ENCODE results near the gene TRIM33. TPM values are rescaled to one million over a fixed set of nuclear protein-coding genes. Genes with fewer than 3 reads are reported as not detected.
"Not testable (repeated sequence)": the region's sequence is repeated elsewhere in the genome, so short reads cannot be mapped to it uniquely, and the experiment has no call there.

Gene TRIM33
- total and polyA plus RNA-seq, 8 donors = 8.6 to 19.1 (median 15.6) TPM

GRCh38 chr1:114428083-114428754 lies 82.8 kb downstream of the TRIM33 start:
- H3K9me3 ChIP-seq = no peaks in the 10 kb centered on the region
- intact Hi-C loops (cut with DNase I) = no loop called here
- FAIRE-seq (peak; percentile 17), DNase-seq (no peak), ATAC-seq (peak in 2 of 4 donors; percentile 22 to 37)
- no peak overlapping the region for H3K4me3 ChIP-seq
- peaks cover 0 to 30% (median 14%) of the 10 kb centered on the region in 3 donors for H3K36me3 ChIP-seq
- TF ChIP-seq CTCF (IDR thresholded peaks at IDR 0.05) = peak in 1 of 4 donors; percentile 8
- 47 to 59% methylated on average over 1 of the region's 1 CpG for WGBS, 2 donors
- H3K4me1 ChIP-seq = no peaks in the 10 kb centered on the region
- no peaks in the 10 kb centered on the region for H3K27me3 ChIP-seq
- H3K27ac ChIP-seq = no peak overlapping the region

DNA sequence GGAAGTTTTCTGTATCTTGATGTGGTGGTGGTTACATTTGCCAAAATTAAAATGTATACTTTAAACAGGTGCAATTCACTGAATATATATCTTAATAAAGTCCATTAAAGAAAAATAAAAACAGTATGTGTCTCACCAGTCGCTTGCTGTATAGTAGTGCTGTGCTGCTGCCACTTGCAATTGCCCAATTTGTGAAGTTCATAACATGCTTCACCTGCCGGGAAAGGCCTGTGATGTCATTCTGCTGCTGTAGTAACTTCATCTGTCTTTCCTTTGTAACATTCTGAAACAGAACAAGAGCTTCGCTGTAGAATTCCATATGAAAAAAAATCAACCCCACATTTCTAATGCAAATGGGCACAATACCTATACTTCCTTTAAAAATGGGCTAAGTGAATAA lies 83.4 kb downstream of the TRIM33 start:
- H3K4me3 ChIP-seq = no peak overlapping the region
- no peak overlapping the region for H3K27ac ChIP-seq
- DNase-seq (no peak), FAIRE-seq (no peak), ATAC-seq (no peak)
- intact Hi-C loops (cut with DNase I) = no loop called here
- H3K4me1 ChIP-seq = no peaks in the 10 kb centered on the region
- no peak for TF ChIP-seq CTCF (IDR thresholded peaks at IDR 0.05)
- no peaks in the 10 kb centered on the region for H3K27me3 ChIP-seq
- 89 to 90% methylated on average over 3 of the region's 3 CpGs for WGBS, 2 donors
- no peaks in the 10 kb centered on the region for H3K9me3 ChIP-seq
- peaks cover 0 to 30% (median 14%) of the 10 kb centered on the region in 3 donors for H3K36me3 ChIP-seq

DNA sequence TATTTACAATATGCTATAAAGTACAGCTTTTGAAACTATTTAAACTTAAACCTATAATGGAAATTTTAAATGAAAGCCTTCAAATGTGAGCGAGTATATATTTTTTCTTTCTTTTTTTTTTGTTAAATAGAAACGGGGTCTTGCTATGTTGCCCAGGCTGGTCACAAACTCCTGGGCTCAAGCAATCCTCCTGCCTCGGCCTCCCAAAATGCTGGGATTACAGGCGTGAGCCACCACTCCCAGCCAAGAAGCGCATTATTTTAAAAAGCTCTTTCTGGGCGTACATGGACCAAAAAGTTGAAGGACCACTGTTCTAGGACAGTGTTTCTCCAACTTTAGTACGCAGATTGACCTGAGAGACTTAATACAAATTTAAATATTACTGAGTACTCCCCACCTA lies 87.5 kb downstream of the TRIM33 start:
- no peaks in the 10 kb centered on the region for H3K4me1 ChIP-seq
- TF ChIP-seq CTCF (IDR thresholded peaks at IDR 0.05) = no peak
- intact Hi-C loops (cut with DNase I) = no loop called here
- no peak overlapping the region for H3K27ac ChIP-seq
- peaks cover 0 to 56% (median 28%) of the 10 kb centered on the region in 3 donors for H3K36me3 ChIP-seq
- no peaks in the 10 kb centered on the region for H3K27me3 ChIP-seq
- WGBS, 2 donors = 93 to 94% methylated on average over 7 of the region's 7 CpGs
- DNase-seq = no peak
- H3K9me3 ChIP-seq = no peaks in the 10 kb centered on the region
- H3K4me3 ChIP-seq = no peak overlapping the region
- no peak for FAIRE-seq
- ATAC-seq = no peak

DNA sequence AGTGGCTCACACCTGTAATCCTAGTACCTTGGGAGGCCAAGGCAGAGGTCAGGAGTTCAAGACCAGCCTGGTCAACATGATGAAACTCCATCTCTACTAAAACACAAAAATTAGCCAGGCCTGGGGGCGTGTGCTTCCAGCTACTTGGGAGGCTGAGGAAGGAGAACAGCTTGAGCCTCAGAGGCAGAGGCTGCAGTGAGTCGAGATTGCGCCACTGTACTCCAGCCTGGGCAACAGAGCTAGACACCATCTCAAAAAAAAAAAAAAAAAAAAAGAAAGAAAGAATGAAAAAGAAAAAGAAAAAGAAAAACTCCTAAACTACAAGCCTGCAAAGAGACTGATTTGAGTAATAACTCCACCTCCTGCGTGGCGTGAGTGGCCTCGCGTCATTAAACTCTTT lies 92.1 kb downstream of the TRIM33 start:
- DNase-seq; ATAC-seq; H3K27ac ChIP-seq; intact Hi-C loops (cut with DNase I); H3K27me3 ChIP-seq; H3K4me1 ChIP-seq; FAIRE-seq; H3K9me3 ChIP-seq; H3K4me3 ChIP-seq: not testable (repeated sequence)
- WGBS, 2 donors = 98 to 100% methylated on average over 7 of the region's 7 CpGs
- H3K36me3 ChIP-seq = peaks cover 0 to 41% (median 16%) of the 10 kb centered on the region in 3 donors

DNA sequence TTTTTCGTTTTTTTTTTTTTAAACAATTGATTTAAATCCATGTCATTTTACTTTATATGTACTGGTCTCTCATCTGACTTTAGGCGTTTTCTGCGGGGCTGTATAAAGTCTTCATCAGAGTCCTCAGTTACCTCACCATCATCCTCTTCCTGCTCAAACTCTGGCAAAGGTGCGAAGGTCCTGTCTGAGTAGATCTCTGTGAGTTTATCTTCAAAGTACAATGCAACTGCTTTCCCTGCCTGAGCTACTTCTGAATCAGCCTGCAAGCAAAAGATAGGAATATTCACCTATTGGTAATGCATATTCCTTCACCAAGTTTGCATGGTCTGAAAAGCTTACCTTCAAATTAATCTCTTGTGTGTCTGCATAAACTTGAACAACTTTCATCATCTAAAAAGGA lies 113.4 kb downstream of the TRIM33 start:
- Histone ChIP-seq H3K27ac (no peak overlapping the region), H3K4me3 (no peak overlapping the region), H3K9me3 (no peaks in the 10 kb centered on the region), H3K4me1 (no peaks in the 10 kb centered on the region), H3K27me3 (no peaks in the 10 kb centered on the region), H3K36me3 (peaks cover 0 to 20% (median 3%) of the 10 kb centered on the region in 3 donors)
- 83% methylated on average over 4 of the region's 4 CpGs for WGBS, 2 donors
- FAIRE-seq (no peak), DNase-seq (no peak), ATAC-seq (no peak)
- intact Hi-C loops (cut with DNase I) = no loop called here
- no peak for TF ChIP-seq CTCF (IDR thresholded peaks at IDR 0.05)
